Measurements from ENCODE around the gene CENPS. TPM values are rescaled to one million over a fixed set of nuclear protein-coding genes. Genes with fewer than 3 reads are reported as not detected.
A peak's percentile ranks its signal among the peaks of the same experiment; 100 is the strongest.

CENPS gene
- total RNA-seq, 5 donors from 2014 or later (not counting 1 experiment from before 2014, with no cell fraction given): 3.5 to 9.7 (median 5.8) TPM

DNA sequence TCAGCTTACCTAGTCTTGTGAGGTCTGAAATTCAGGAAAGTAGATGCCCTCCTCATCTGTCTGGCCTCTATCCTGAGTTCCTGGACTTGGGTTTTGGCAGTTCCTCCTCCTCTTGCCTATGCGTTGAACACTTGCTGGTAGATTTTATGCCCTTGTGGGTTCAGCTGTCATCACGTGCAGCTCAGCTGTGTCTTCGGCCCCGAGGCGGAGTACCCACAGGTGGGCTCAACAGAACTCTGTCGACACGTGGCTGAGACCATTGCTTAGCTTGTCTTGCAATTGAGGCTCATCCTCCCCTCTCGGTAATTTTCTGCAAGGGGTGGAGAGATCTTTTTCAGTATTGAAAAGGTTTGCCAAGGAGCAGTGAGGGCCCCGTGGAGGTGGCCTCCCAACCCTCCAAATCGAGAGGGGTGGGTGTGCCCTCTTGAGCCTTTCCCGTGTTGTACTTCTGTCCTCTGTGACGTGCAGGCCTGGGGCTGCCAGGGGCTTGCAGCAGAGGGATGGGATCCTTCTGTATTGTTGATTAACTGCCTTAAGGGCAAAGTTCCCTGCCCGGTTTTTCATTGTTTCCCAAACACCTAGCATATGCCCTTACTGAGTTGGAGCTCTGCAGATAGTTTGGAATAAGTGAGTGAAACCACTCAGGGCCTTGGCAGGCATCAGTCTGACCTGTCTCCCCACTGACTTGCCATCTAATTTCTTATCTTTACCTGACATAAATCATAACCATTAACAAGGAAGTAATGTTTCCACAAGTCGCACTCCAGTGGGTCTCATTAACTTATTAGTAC is 2.9 kb downstream of the CENPS start:
- DNase-seq (no peak), ATAC-seq (replicated peaks in 1 of 4) (no peak)
- H3K4me3 ChIP-seq (ENCODE audit: control insufficient read depth in 1 of 2, extremely low read depth in 1 of 2, low read length in 1 of 2): no peak overlapping the region
- Mint-ChIP-seq H3K27me3 (no peaks in the 10 kb centered on the region), H3K9me3 (no peaks in the 10 kb centered on the region), H3K4me3 (peak overlapping the region in 1 of 3 donors; percentile 24), H3K36me3 (no peaks in the 10 kb centered on the region), H3K27ac (no peak overlapping the region), H3K4me1 (peaks cover 16 to 22% (median 20%) of the 10 kb centered on the region in 3 donors)
- H3K27ac ChIP-seq (ENCODE audit: low read length): no peak overlapping the region
- H3K27me3 ChIP-seq (replicated peaks in 1 of 2; ENCODE audit: control insufficient read depth in 2 of 2, extremely low read depth in 1 of 2, insufficient read depth in 2 of 2, low read length in 1 of 2): no peaks in the 10 kb centered on the region
- 85% methylated on average over 10 of the region's 14 CpGs for WGBS (ENCODE audit: insufficient coverage)
- H3K36me3 ChIP-seq (ENCODE audit: control insufficient read depth in 2 of 2, extremely low read depth in 1 of 2, insufficient read depth in 1 of 2, low read length in 1 of 2): no peaks in the 10 kb centered on the region
- POLR2A ChIA-PET: no interaction called here
- H3K4me1 ChIP-seq (ENCODE audit: control insufficient read depth in 1 of 2, extremely low read depth in 1 of 2, insufficient read depth in 2 of 2, low read length in 2 of 2): peaks cover 7 to 21% of the 10 kb centered on the region in 2 experiments
- CTCF ChIA-PET: interaction anchor here in 1 of 2 donors (0.6 kb wide), 1 partner anchor 87 kb away, joined by 3 read pairs; no protein-coding TSS in a partner anchor
- H3K9me3 ChIP-seq: no peaks in the 10 kb centered on the region

- no peak for ATAC-seq (replicated peaks in 1 of 4)
- Mint-ChIP-seq H3K36me3 (no peaks in the 10 kb centered on the region), H3K4me3 (no peak overlapping the region)
Measured at GRCh38 chr1:10433790-10434189, 3.6 kb downstream of the CENPS start.

GRCh38 chr1:10434590-10434989 is 4.4 kb downstream of the CENPS start:
- DNase-seq (no peak), ATAC-seq (replicated peaks in 1 of 4) (no peak)
- Mint-ChIP-seq H3K4me3 (no peak overlapping the region), H3K36me3 (no peaks in the 10 kb centered on the region), H3K27me3 (no peaks in the 10 kb centered on the region), H3K9me3 (no peaks in the 10 kb centered on the region), H3K4me1 (peaks cover 15 to 20% (median 20%) of the 10 kb centered on the region in 3 donors), H3K27ac (no peak overlapping the region)
- no peaks in the 10 kb centered on the region for H3K36me3 ChIP-seq (ENCODE audit: control insufficient read depth in 2 of 2, extremely low read depth in 1 of 2, insufficient read depth in 1 of 2, low read length in 1 of 2)
- ChIA-PET POLR2A (interaction anchor here in 1 of 2 donors (0.6 kb wide), 1 partner anchor 9 kb away, joined by 12 read pairs; no protein-coding TSS in a partner anchor), CTCF (no interaction called here)
- WGBS (ENCODE audit: insufficient coverage): 100% methylated on average over 1 of the region's 5 CpGs
- H3K4me1 ChIP-seq (ENCODE audit: control insufficient read depth in 1 of 2, extremely low read depth in 1 of 2, insufficient read depth in 2 of 2, low read length in 2 of 2): peaks cover 7 to 15% of the 10 kb centered on the region in 2 experiments
- H3K27ac ChIP-seq (ENCODE audit: low read length): no peak overlapping the region
- H3K27me3 ChIP-seq (replicated peaks in 1 of 2; ENCODE audit: control insufficient read depth in 2 of 2, extremely low read depth in 1 of 2, insufficient read depth in 2 of 2, low read length in 1 of 2): no peaks in the 10 kb centered on the region
- H3K4me3 ChIP-seq (ENCODE audit: control insufficient read depth in 1 of 2, extremely low read depth in 1 of 2, low read length in 1 of 2): no peak overlapping the region
- H3K9me3 ChIP-seq: no peaks in the 10 kb centered on the region

More at GRCh38 chr1:10433790-10434189, 3.6 kb downstream of the CENPS start:
- Histone ChIP-seq H3K27me3 (replicated peaks in 1 of 2; ENCODE audit: control insufficient read depth in 2 of 2, extremely low read depth in 1 of 2, insufficient read depth in 2 of 2, low read length in 1 of 2) (no peaks in the 10 kb centered on the region), H3K36me3 (ENCODE audit: control insufficient read depth in 2 of 2, extremely low read depth in 1 of 2, insufficient read depth in 1 of 2, low read length in 1 of 2) (no peaks in the 10 kb centered on the region), H3K9me3 (no peaks in the 10 kb centered on the region), H3K4me3 (ENCODE audit: control insufficient read depth in 1 of 2, extremely low read depth in 1 of 2, low read length in 1 of 2) (no peak overlapping the region), H3K4me1 (ENCODE audit: control insufficient read depth in 1 of 2, extremely low read depth in 1 of 2, insufficient read depth in 2 of 2, low read length in 2 of 2) (peaks cover 7 to 17% of the 10 kb centered on the region in 2 experiments), H3K27ac (ENCODE audit: low read length) (no peak overlapping the region)
- 89% methylated on average over 6 of the region's 11 CpGs for WGBS (ENCODE audit: insufficient coverage)
- DNase-seq: no peak
- no peak overlapping the region for H3K27ac Mint-ChIP-seq
- ChIA-PET POLR2A (no interaction called here), CTCF (interaction anchor here in 1 of 2 donors (0.6 kb wide), 1 partner anchor 87 kb away, joined by 3 read pairs; no protein-coding TSS in a partner anchor)
- H3K4me1 Mint-ChIP-seq: peaks cover 16 to 20% (median 20%) of the 10 kb centered on the region in 3 donors
- no peaks in the 10 kb centered on the region for H3K9me3 Mint-ChIP-seq
- H3K27me3 Mint-ChIP-seq: no peaks in the 10 kb centered on the region

DNA sequence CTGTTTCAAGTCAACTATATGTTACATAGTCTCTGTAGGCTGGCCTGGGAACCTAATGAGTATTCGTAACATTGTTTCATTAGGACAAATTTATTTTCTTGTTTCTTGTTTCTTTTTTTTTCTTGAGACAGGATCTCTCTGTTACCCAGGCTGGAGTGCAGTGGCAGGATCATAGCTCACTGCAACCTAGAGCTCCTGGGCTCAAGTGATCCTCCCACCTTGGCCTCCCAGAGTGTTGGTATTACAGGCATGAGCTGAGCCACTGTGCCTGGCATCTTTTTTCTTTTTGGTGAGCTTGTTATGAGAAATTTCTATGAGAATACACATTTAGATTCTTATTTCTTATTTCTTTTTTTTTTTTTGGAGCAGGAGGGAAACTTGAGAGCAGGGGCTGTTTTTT is 6.8 kb downstream of the CENPS start:
- CTCF ChIA-PET: interaction anchor here in 1 of 2 donors (0.7 kb wide), 1 partner anchor 104 kb away, joined by 3 read pairs; no protein-coding TSS in a partner anchor
- no CpG with 5 or more reads among the region's 1 CpG for WGBS (ENCODE audit: insufficient coverage)
- H3K9me3 Mint-ChIP-seq: no peaks in the 10 kb centered on the region

DNA sequence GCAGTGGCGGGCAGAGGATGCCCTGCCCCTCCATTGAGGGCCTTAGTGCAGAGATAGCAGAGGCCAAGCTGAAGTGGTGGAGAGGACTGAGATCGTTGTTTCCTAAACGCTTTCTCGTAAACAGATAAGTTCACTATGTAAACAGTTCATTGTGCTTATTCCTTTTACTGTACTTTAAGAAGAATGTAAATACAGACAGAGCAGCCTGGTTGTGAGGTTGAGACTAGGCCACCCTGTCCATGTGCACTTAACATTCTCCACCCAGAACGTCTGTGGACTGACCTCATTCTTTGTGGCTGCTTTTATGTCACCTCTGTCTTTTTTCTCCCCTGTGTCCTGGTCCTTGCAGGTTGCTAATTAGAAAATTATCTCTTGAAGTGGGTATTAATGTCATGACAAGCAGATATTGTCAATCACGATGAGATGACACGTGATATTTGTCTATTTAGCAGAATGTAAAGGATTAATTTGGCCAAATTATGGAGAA is 8.5 kb downstream of the CENPS start:
- H3K27me3 Mint-ChIP-seq: no peaks in the 10 kb centered on the region
- CTCF ChIA-PET: interaction anchor here in 1 of 2 donors (0.8 kb wide), 1 partner anchor 9 kb away, joined by 4 read pairs; the partner anchor contains the start of gene CENPS
- POLR2A ChIA-PET: no interaction called here
- H3K27ac Mint-ChIP-seq: no peak overlapping the region
- WGBS (ENCODE audit: insufficient coverage): 96% methylated on average over 3 of the region's 7 CpGs
- peaks cover 3% of the 10 kb centered on the region for H3K36me3 Mint-ChIP-seq
- ATAC-seq (replicated peaks in 1 of 4) (no peak), DNase-seq (no peak)
- Histone ChIP-seq H3K4me3 (ENCODE audit: control insufficient read depth in 1 of 2, extremely low read depth in 1 of 2, low read length in 1 of 2) (no peak overlapping the region), H3K4me1 (ENCODE audit: control insufficient read depth in 1 of 2, extremely low read depth in 1 of 2, insufficient read depth in 2 of 2, low read length in 2 of 2) (no peaks in the 10 kb centered on the region), H3K36me3 (ENCODE audit: control insufficient read depth in 2 of 2, extremely low read depth in 1 of 2, insufficient read depth in 1 of 2, low read length in 1 of 2) (no peaks in the 10 kb centered on the region), H3K9me3 (no peaks in the 10 kb centered on the region), H3K27ac (ENCODE audit: low read length) (no peak overlapping the region), H3K27me3 (replicated peaks in 1 of 2; ENCODE audit: control insufficient read depth in 2 of 2, extremely low read depth in 1 of 2, insufficient read depth in 2 of 2, low read length in 1 of 2) (no peaks in the 10 kb centered on the region)
- no peaks in the 10 kb centered on the region for H3K9me3 Mint-ChIP-seq
- H3K4me3 Mint-ChIP-seq: no peak overlapping the region
- no peaks in the 10 kb centered on the region for H3K4me1 Mint-ChIP-seq

More for the DNA sequence above, 6.8 kb downstream of the CENPS start:
- H3K27ac Mint-ChIP-seq: no peak overlapping the region
- Histone ChIP-seq H3K36me3 (ENCODE audit: control insufficient read depth in 2 of 2, extremely low read depth in 1 of 2, insufficient read depth in 1 of 2, low read length in 1 of 2) (no peaks in the 10 kb centered on the region), H3K27ac (ENCODE audit: low read length) (no peak overlapping the region), H3K9me3 (no peaks in the 10 kb centered on the region), H3K27me3 (replicated peaks in 1 of 2; ENCODE audit: control insufficient read depth in 2 of 2, extremely low read depth in 1 of 2, insufficient read depth in 2 of 2, low read length in 1 of 2) (no peaks in the 10 kb centered on the region), H3K4me3 (ENCODE audit: control insufficient read depth in 1 of 2, extremely low read depth in 1 of 2, low read length in 1 of 2) (no peak overlapping the region), H3K4me1 (ENCODE audit: control insufficient read depth in 1 of 2, extremely low read depth in 1 of 2, insufficient read depth in 2 of 2, low read length in 2 of 2) (no peaks in the 10 kb centered on the region)
- DNase-seq (no peak), ATAC-seq (replicated peaks in 1 of 4) (no peak)
- POLR2A ChIA-PET: no interaction called here
- H3K36me3 Mint-ChIP-seq: peaks cover 3% of the 10 kb centered on the region
- H3K4me1 Mint-ChIP-seq: peaks cover 0 to 5% (median 3%) of the 10 kb centered on the region in 3 donors
- H3K27me3 Mint-ChIP-seq: no peaks in the 10 kb centered on the region
- H3K4me3 Mint-ChIP-seq: no peak overlapping the region

DNA sequence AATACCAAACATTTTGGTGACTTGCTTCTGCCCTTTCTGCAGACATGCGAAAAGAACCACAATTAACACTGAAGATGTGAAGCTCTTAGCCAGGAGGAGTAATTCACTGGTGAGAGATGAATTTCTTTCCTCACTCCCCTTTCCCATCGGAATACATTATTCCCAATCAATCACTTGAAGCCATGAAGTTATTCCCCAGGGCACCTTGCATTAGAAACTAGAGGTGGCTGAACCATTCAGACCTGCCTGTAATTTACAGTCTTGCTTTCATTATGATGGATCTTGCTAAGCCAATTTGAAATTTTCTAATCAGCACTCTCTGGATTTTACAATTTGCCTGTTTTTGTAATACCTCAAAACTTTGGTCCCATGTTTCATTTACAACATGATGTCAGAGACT is 10.1 kb downstream of the CENPS start:
- H3K27me3 Mint-ChIP-seq: no peaks in the 10 kb centered on the region
- Histone ChIP-seq H3K4me3 (ENCODE audit: control insufficient read depth in 1 of 2, extremely low read depth in 1 of 2, low read length in 1 of 2) (no peak overlapping the region), H3K4me1 (ENCODE audit: control insufficient read depth in 1 of 2, extremely low read depth in 1 of 2, insufficient read depth in 2 of 2, low read length in 2 of 2) (no peaks in the 10 kb centered on the region), H3K36me3 (ENCODE audit: control insufficient read depth in 2 of 2, extremely low read depth in 1 of 2, insufficient read depth in 1 of 2, low read length in 1 of 2) (no peaks in the 10 kb centered on the region), H3K9me3 (no peaks in the 10 kb centered on the region), H3K27me3 (replicated peaks in 1 of 2; ENCODE audit: control insufficient read depth in 2 of 2, extremely low read depth in 1 of 2, insufficient read depth in 2 of 2, low read length in 1 of 2) (no peaks in the 10 kb centered on the region), H3K27ac (ENCODE audit: low read length) (no peak overlapping the region)
- peaks cover 3% of the 10 kb centered on the region for H3K36me3 Mint-ChIP-seq
- ATAC-seq (replicated peaks in 1 of 4): no peak
- no peak overlapping the region for H3K27ac Mint-ChIP-seq
- no peak overlapping the region for H3K4me3 Mint-ChIP-seq
- ChIA-PET CTCF (no interaction called here), POLR2A (no interaction called here)
- no peaks in the 10 kb centered on the region for H3K4me1 Mint-ChIP-seq
- H3K9me3 Mint-ChIP-seq: no peaks in the 10 kb centered on the region
- no CpG with 5 or more reads among the region's 2 CpGs for WGBS (ENCODE audit: insufficient coverage)
- DNase-seq: no peak

Data from T-cell (primary cell).